Keratinocyte (primary cell): ENCODE measurements around the gene HCRT. TPM values are rescaled to one million over a fixed set of nuclear protein-coding genes. Genes with fewer than 3 reads are reported as not detected.

Experiments used
- DNase-seq: peaks from one replicate; pipeline ENCODE4 v3.0.0-alpha.2; 2011; ENCODE audit warnings: low read depth, missing footprints, low spot score
- FAIRE-seq: peaks from 2 replicates; lab custom pipeline; 2011; peaks lifted over from hg19 to GRCh38; lab: Jason Lieb, UNC
- H2AFZ ChIP-seq: 2 replicates; pipeline ENCODE4 v1.6.0; 2012; ENCODE audit warnings: low read length, control low read depth, inconsistent platforms; ENCODE audit not compliant: control insufficient read depth
- H3K27ac ChIP-seq: 2 replicates; pipeline ENCODE4 v1.5.1; 2011; ENCODE audit warnings: low read length; ENCODE audit not compliant: control insufficient read depth, insufficient read depth
- H3K27me3 ChIP-seq: 3 replicates; pipeline ENCODE4 v1.6.0; 2011; ENCODE audit warnings: low read length; ENCODE audit not compliant: control insufficient read depth, insufficient read depth; ENCODE audit errors: extremely low read depth
- H3K36me3 ChIP-seq, 2 experiments: 2 replicates in 1 of 2; 3 replicates in 1 of 2; pipeline ENCODE4 v1.5.1; 2011; ENCODE audit warnings: low read length in 2 of 2, mild to moderate bottlenecking in 1 of 2; ENCODE audit not compliant: control insufficient read depth in 2 of 2, insufficient read depth in 2 of 2; ENCODE audit errors: extremely low read depth in 1 of 2
- H3K4me1 ChIP-seq: 3 replicates; pipeline ENCODE4 v1.5.1; 2011; ENCODE audit warnings: low read length; ENCODE audit not compliant: control insufficient read depth, insufficient read depth; ENCODE audit errors: extremely low read depth
- H3K4me2 ChIP-seq: 3 replicates; pipeline ENCODE4 v1.6.0; 2011; ENCODE audit warnings: low read depth, low read length; ENCODE audit not compliant: control insufficient read depth, insufficient read depth; ENCODE audit errors: extremely low read depth
- H3K4me3 ChIP-seq, 3 experiments: fragments of 200-600 bp in 1 of 3; sonication (generic) in 1 of 3; 2 replicates in 2 of 3; 3 replicates in 1 of 3; pipeline ENCODE4 v1.5.1; 2011 to 2016; ENCODE audit warnings: low read length in 3 of 3, mild to moderate bottlenecking in 3 of 3, control low read depth in 2 of 3, inconsistent platforms in 1 of 3, low read depth in 1 of 3, mixed read lengths in 1 of 3, mixed run types in 1 of 3, moderate library complexity in 1 of 3; ENCODE audit not compliant: control insufficient read depth in 2 of 3, insufficient read depth in 2 of 3; ENCODE audit errors: extremely low read depth in 1 of 3
- H3K79me2 ChIP-seq: 2 replicates; pipeline ENCODE4 v1.6.0; 2012; ENCODE audit warnings: low read length; ENCODE audit not compliant: control insufficient read depth, insufficient read depth
- H3K9ac ChIP-seq: 3 replicates; pipeline ENCODE4 v1.6.0; 2011; ENCODE audit warnings: low read length; ENCODE audit not compliant: control insufficient read depth, insufficient read depth; ENCODE audit errors: extremely low read depth
- H3K9me1 ChIP-seq: 3 replicates; pipeline ENCODE4 v1.6.0; 2011; ENCODE audit warnings: low read length; ENCODE audit not compliant: control insufficient read depth, insufficient read depth; ENCODE audit errors: extremely low read depth
- H3K9me3 ChIP-seq: 2 replicates; pipeline ENCODE4 v1.5.1; 2012; ENCODE audit warnings: low read depth, low read length; ENCODE audit not compliant: control insufficient read depth
- H4K20me1 ChIP-seq: 3 replicates; pipeline ENCODE4 v1.6.0; 2011; ENCODE audit warnings: low read length; ENCODE audit not compliant: control insufficient read depth, insufficient read depth; ENCODE audit errors: extremely low read depth
- CTCF ChIP-seq, 3 experiments: IDR thresholded peaks in 1 of 3; conservative IDR thresholded peaks in 1 of 3; optimal IDR thresholded peaks in 1 of 3; 2 replicates in 2 of 3; 3 replicates in 1 of 3; pipeline versions ENCODE3 to v1.5.1; 2011; ENCODE audit warnings: low read length in 3 of 3, mild to moderate bottlenecking in 3 of 3, moderate library complexity in 2 of 3, control low read depth in 1 of 3, inconsistent platforms in 1 of 3; ENCODE audit not compliant: insufficient read depth in 2 of 3; ENCODE audit errors: extremely low read depth in 1 of 3
- EZH2 ChIP-seq: IDR thresholded peaks from one replicate; pipeline ENCODE4 v1.6.1; 2012; ENCODE audit warnings: inconsistent platforms, mild to moderate bottlenecking, low read length, moderate library complexity
- dilution Hi-C: fragments of 300-500 bp; cut with MboI; formaldehyde crosslinking; loops from one replicate; pipeline ENCODE4 v1.7.0; 2020; ENCODE audit warnings: low sequenced_read_pairs; ENCODE audit not compliant: extremely low pct_ligation_motif_present
- polyA plus RNA-seq, 5 experiments: library from polyadenylated mRNA; depleted of rRNA in 3 of 5; stranded (reverse) in 3 of 5; stranded (forward) in 1 of 5; unstranded in 1 of 5; fragments of >200 nt; gene quantifications; 1 replicate in 1 of 5; 2 replicates in 3 of 5; 3 replicates in 1 of 5; pipeline versions ENCODE4 v1.2.1 to v1.2.3, GENCODE V29; 2011 to 2012; ENCODE audit warnings: missing spikeins in 2 of 5, low read depth in 1 of 5, low replicate concordance in 1 of 5

HCRT gene
- polyA plus RNA-seq, 1 donor (not counting 4 experiments of a cell fraction or from before 2014, with no cell fraction given), result not detected

GRCh38 chr17:42167807-42168206 lies 17.4 kb downstream of the HCRT start:
- no peak for TF ChIP-seq EZH2
- no peak for TF ChIP-seq CTCF (optimal IDR thresholded peaks at IDR 0.05 in 1 of 3, IDR thresholded peaks at IDR 0.05 in 1 of 3, conservative IDR thresholded peaks at IDR 0.05 in 1 of 3; ENCODE audit: extremely low read depth in 1 of 3, insufficient read depth in 2 of 3, low read length in 3 of 3)
- Histone ChIP-seq H2AFZ (no peak overlapping the region), H3K9me3 (no peaks in the 10 kb centered on the region), H3K79me2 (no peaks in the 10 kb centered on the region), H3K4me3 (no peak overlapping the region), H3K36me3 (no peaks in the 10 kb centered on the region), H3K27me3 (peaks cover 10% of the 10 kb centered on the region), H3K4me2 (no peak overlapping the region), H3K9me1 (no peaks in the 10 kb centered on the region), H4K20me1 (no peaks in the 10 kb centered on the region), H3K9ac (no peak overlapping the region), H3K27ac (no peak overlapping the region), H3K4me1 (peaks cover 6% of the 10 kb centered on the region)
- DNase-seq (no peak), FAIRE-seq (no peak)
- dilution Hi-C loops, result no loop called here

- DNase-seq (no peak), FAIRE-seq (no peak)
- no peaks in the 10 kb centered on the region for H3K36me3 ChIP-seq
- dilution Hi-C loops, result no loop called here
- H2AFZ ChIP-seq, result no peak overlapping the region
- H3K4me1 ChIP-seq, result peaks cover 3% of the 10 kb centered on the region
- H3K79me2 ChIP-seq, result no peaks in the 10 kb centered on the region
- H3K4me2 ChIP-seq, result no peak overlapping the region
- H3K9ac ChIP-seq, result no peak overlapping the region
- H3K4me3 ChIP-seq, result no peak overlapping the region
- H4K20me1 ChIP-seq, result no peaks in the 10 kb centered on the region
- no peak overlapping the region for H3K27ac ChIP-seq
- H3K9me3 ChIP-seq, result no peaks in the 10 kb centered on the region
- peaks cover 3% of the 10 kb centered on the region for H3K27me3 ChIP-seq
- TF ChIP-seq EZH2, result no peak
- TF ChIP-seq CTCF (optimal IDR thresholded peaks at IDR 0.05 in 1 of 3, IDR thresholded peaks at IDR 0.05 in 1 of 3, conservative IDR thresholded peaks at IDR 0.05 in 1 of 3; ENCODE audit: extremely low read depth in 1 of 3, insufficient read depth in 2 of 3, low read length in 3 of 3), result no peak
- H3K9me1 ChIP-seq, result no peaks in the 10 kb centered on the region
Observed at GRCh38 chr17:42166196-42166763, 19.0 kb downstream of the HCRT start.
